H7 (cell line): ENCODE results near the gene MALL. TPM values are rescaled to one million over a fixed set of nuclear protein-coding genes. Genes with fewer than 3 reads are reported as not detected.
"Not testable (repeated sequence)": the region's sequence is repeated elsewhere in the genome, so short reads cannot be mapped to it uniquely, and the experiment has no call there.

Experiments used
- DNase-seq: peaks from one replicate; pipeline ENCODE4 v3.0.0; 2012
- H3K27me3 ChIP-seq: 2 replicates; pipeline ENCODE4 v1.6.0; 2011; ENCODE audit warnings: mild to moderate bottlenecking, low read length; ENCODE audit not compliant: control insufficient read depth, insufficient read depth
- H3K36me3 ChIP-seq: replicated peaks from 2 replicates; pipeline ENCODE4 v1.5.1; 2011; ENCODE audit warnings: low read length; ENCODE audit not compliant: control insufficient read depth, insufficient read depth
- H3K4me3 ChIP-seq: 2 replicates; pipeline ENCODE4 v1.5.1; 2011; ENCODE audit warnings: low read depth, mild to moderate bottlenecking, control low read depth, low read length, moderate library complexity; ENCODE audit not compliant: insufficient read depth
- total RNA-seq: library from RNA; depleted of rRNA; stranded (reverse); fragments of >200 nt; shearing (Covaris generic); gene quantifications from 2 replicates; pipeline ENCODE4 v1.2.3, GENCODE V29; 2014

MALL gene
- total RNA-seq, 1 experiment from 2014 or later: 5.1 TPM

GRCh38 chr2:110105608-110106467 lies 9.8 kb downstream of the MALL start:
- Histone ChIP-seq H3K27me3 (no peaks in the 10 kb centered on the region), H3K36me3 (no peaks in the 10 kb centered on the region), H3K4me3 (no peak overlapping the region)
- no peak for DNase-seq

- Histone ChIP-seq H3K27me3 (no peaks in the 10 kb centered on the region), H3K4me3 (no peak overlapping the region), H3K36me3 (no peaks in the 10 kb centered on the region)
- no peak for DNase-seq
These were observed 10.4 kb downstream of the MALL start for GRCh38 chr2:110105183-110105582.

DNA sequence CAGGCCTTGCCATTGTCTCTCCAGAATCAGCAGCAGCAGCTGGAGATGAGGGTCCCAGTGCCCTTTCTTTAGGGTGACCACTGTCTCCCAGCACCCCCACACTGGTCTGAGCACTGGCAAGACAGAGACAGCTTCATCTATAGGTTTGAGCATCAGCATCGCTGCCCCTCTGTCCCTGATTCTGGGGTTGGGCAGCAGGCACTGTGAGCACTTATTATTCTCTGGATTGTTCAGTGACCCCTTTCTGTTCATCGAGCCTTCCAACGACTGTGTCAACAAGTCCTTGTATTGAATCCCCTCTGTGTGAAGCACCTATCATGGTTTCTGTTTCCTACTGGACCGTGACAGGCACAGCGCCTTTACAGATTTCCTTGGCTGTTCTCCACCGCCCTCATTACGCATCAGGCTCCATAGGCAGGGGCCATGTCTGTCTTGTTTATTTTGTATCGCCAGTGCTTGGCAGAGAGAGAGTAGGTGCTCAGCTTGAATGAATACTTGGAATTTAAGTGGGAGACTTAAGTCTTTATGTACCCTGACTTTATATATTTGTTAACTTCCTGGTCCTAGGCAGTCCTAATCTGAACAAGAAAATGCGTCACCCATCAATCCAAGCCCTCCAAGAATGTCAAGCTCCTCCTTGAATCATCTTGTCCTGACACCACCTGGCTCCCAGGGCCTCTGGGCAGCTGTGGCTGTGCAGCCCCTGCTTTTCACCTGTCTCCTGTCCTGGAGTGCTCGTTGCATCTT lies 11.4 kb downstream of the MALL start:
- Histone ChIP-seq H3K27me3 (no peaks in the 10 kb centered on the region), H3K36me3 (no peaks in the 10 kb centered on the region), H3K4me3 (no peak overlapping the region)
- no peak for DNase-seq

DNA sequence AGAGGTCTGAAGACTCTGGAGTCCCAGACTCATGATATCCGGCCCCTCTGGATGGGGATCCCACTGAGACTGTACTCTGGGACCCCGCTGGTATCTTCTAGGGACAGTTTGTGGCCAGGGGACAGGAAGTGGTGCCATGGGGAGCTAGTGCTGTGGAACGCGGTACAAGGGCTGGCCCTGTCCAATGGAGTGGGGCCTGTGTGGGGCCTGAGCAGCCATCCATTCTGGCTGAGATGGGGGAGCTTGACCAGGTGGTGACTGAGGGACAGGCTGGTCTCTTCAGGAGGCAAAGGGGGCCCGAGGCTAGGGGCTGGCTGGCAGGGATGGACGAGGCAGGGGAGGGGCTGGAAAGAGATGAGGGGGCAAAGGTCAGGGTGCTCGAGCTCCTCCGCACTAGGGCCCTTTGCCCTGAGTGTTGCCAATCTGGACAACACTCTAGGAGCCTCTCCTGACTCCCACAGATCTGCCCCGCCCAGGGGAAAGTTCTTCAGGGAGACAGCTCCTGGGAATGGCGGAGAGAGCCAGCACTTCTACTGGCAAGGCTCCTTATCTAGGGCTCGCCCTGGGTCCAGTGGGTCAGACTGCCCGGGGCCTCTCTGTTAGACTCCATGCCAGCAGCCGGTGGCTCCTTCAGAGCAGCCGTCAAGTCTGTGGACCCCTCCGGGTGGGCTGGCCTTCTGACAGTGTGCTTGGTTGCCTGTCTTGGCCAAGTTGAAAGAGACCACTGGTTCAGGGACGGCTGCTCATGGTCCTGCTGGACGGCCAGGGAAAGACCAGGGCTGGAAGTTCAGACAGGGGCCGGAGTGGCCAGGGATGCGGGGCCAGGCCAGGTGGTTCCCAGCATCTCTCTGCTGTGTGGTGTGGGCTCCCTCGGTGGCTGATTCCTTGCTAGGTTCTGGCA lies 12.3 kb downstream of the MALL start:
- H3K27me3 ChIP-seq: no peaks in the 10 kb centered on the region
- H3K36me3 ChIP-seq: no peaks in the 10 kb centered on the region
- DNase-seq: no peak
- H3K4me3 ChIP-seq: no peak overlapping the region

DNA sequence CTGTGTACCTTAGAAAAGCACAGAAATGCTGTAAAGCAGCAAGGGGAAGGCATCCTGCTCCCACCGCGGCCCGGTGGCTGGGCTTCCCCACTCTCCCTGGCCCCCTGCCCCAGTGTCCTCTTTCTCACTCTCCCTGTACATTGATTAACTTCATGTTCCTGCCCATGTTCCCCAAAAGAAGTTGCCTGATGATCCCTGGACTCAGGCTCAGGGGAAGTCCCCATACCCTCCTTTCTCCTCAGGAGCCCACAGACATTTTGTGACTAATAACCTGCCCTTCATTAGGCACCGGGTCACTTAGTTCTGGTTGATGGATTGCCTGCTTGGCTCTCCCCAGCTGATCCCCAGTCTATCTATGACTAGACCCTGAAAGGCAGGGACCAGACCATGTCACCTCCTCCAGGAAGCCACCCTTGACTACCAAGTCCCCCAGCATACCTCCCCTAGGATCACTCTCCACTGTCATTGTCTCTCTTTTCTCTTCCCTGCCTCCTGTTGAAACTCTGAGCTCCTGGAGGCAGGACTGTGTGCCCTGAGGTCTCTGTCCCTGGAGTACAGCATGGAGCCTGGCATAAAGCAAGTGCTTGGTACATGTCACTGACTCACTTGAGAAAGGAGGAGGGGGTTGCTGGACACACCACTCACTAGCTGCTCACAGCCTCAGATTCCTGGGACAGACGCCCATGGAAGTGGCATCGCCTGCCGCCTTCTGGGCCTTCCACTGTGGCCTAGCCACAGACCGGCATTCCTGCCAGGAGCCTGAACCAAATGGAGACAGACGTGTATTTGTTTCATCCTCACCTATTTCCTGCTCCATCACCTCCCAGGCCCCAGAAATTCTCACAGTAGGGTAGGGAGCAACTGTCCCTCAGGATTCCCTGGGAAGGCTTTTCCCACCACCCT lies 13.5 kb downstream of the MALL start:
- Histone ChIP-seq H3K27me3 (no peaks in the 10 kb centered on the region; the same call in 1 of the 2 replicates), H3K36me3 (no peaks in the 10 kb centered on the region), H3K4me3 (no peak overlapping the region)
- no peak for DNase-seq

GRCh38 chr2:110101280-110101844 lies 14.3 kb downstream of the MALL start:
- DNase-seq: no peak
- Histone ChIP-seq H3K27me3 (no peaks in the 10 kb centered on the region; the same call in 1 of the 2 replicates), H3K4me3 (no peak overlapping the region), H3K36me3 (no peaks in the 10 kb centered on the region)

- H3K4me3 ChIP-seq, H3K36me3 ChIP-seq, DNase-seq, H3K27me3 ChIP-seq: not testable (repeated sequence)
These were observed 14.7 kb downstream of the MALL start for GRCh38 chr2:110100880-110101279.

DNA sequence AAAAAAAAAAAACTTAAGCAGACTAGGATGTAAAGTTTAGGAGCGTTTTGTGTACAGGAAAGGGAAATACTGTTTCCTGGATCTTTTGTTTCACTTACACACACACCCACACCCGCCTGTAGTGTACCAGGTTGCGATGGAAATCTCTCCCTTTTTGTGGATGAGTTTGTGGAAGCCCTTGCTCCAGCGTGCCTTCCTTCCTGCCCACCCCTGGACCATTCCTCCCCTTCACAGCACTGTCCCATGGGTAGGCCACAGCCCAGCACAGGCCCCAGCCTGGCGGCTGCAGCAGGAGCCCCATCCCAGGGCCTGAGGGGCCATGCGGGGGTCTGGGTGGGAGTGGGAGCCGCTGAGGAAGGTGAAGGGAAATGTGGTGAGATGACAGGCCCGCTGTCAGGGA lies 15.1 kb downstream of the MALL start:
- no peak for DNase-seq
- Histone ChIP-seq H3K27me3 (no peaks in the 10 kb centered on the region; the same call in 1 of the 2 replicates), H3K36me3 (no peaks in the 10 kb centered on the region), H3K4me3 (no peak overlapping the region)

- Histone ChIP-seq H3K27me3 (no peaks in the 10 kb centered on the region; the same call in 1 of the 2 replicates), H3K4me3 (no peak overlapping the region), H3K36me3 (no peaks in the 10 kb centered on the region)
- DNase-seq: no peak
These were observed 16.0 kb downstream of the MALL start for GRCh38 chr2:110099471-110100225.

GRCh38 chr2:110099038-110099425 lies 16.6 kb downstream of the MALL start:
- no peak for DNase-seq
- no peaks in the 10 kb centered on the region; the same call in 1 of the 2 replicates for H3K27me3 ChIP-seq

GRCh38 chr2:110097506-110098220 lies 18.0 kb downstream of the MALL start:
- DNase-seq: no peak
- H3K27me3 ChIP-seq: no peaks in the 10 kb centered on the region; the same call in 1 of the 2 replicates
- H3K4me3 ChIP-seq: no peak overlapping the region
- H3K36me3 ChIP-seq: no peaks in the 10 kb centered on the region

More at GRCh38 chr2:110099038-110099425, 16.6 kb downstream of the MALL start:
- H3K4me3 ChIP-seq: no peak overlapping the region
- no peaks in the 10 kb centered on the region for H3K36me3 ChIP-seq

DNA sequence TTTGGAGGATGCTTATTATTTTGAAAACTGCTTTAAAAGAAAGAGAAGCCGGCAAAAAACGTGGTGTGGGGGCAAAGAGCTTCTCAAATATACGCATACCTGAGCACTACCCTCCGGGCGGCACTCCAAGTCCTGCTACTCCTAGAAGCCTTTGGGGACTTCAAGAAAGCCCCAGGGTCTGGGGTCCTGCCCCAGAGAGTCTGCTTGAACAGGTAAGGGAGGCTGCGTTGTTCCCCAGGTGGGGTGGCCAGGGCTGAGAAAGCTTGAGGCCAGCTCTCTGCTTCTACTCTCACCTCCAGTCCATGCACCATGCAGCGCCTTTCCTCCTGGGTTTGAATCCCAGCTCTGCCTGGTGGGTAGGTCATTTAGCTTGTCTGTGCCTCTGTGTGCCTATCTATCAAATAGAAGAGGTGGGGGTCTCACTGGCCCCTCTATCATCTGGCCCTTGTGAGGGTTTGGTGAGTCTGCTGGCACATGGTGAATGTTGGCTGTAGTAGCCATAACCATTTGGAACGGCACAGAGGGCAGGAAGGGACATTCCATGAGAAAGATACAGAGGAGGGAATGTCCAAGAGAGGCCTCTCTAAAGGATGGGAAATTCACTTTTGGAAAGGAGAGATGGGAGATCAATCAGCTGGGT lies 19.5 kb downstream of the MALL start:
- Histone ChIP-seq H3K36me3 (no peaks in the 10 kb centered on the region), H3K27me3 (no peaks in the 10 kb centered on the region; the same call in 1 of the 2 replicates), H3K4me3 (no peak overlapping the region)
- no peak for DNase-seq
